GM21360 (cell line): ENCODE data around the gene ZFAND3.

Experiments used
- ATAC-seq: cut with Tn5 transposase; IDR thresholded peaks from one replicate; pipeline ENCODE4 v1.9.1; 2021; ENCODE audit warnings: mild to moderate bottlenecking, moderate library complexity; ENCODE audit not compliant: unreplicated experiment

Gene ZFAND3

DNA sequence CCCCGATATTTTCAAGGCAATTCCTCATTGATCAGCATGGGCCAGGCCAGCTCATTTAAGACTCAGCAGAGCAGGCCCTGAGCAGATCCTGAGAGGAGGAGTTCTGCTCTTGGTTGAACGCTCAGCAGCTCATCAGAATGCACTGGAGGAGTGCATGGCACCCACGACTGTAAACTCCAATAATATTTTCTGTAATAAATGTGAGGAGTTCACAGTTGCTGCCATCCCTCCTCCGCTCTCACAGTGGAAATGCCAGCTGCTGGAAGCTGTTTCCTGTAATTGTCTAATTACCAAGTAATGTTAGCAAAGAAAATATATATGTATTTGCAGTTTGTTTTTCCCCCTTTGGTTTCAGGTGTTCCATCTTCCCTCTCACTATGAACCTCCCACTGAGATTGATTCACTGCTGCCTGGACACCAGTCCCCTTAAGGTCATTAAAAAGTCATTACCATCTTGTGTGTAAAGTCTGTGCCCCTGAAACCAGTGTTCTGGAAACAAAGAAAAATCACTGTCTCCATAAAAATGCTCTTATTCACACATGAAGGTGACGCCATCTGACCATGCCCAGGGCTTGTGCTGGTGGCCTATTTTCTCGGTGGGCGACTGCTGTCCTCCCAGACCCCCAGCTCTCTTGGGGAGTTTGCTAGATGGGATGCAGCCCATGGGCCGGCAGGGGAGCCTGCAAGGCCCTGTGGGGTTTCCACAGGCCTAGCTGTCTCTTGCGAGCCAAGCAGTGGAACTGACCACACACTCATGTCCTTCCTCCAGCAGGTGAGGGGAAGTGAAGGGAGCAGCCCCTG is 374.2 kb downstream of the ZFAND3 start:
- ATAC-seq: no peak

DNA sequence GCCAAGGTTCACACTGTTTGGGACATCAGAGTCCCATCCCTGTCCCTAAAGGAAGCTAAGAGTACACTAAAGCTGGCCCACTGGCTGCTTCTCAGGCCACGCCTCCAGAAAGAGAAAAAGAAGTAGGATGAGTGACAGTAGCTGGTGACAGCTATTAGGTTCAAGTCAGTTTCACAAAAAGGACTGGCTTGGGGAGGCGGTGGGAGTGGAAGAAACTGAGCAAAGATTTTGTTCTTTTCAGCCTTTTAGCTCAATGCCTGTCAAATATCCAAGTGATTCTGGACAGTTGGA is 374.7 kb downstream of the ZFAND3 start:
- no peak for ATAC-seq

GRCh38 chr6:38194589-38194988 is 375.1 kb downstream of the ZFAND3 start:
- no peak for ATAC-seq

GRCh38 chr6:38195113-38195635 is 375.6 kb downstream of the ZFAND3 start:
- no peak for ATAC-seq

GRCh38 chr6:38198219-38198618 is 378.7 kb downstream of the ZFAND3 start:
- ATAC-seq: no peak
